ENCODE measurements around the gene HGD. TPM values are rescaled to one million over a fixed set of nuclear protein-coding genes. Genes with fewer than 3 reads are reported as not detected.
A peak's percentile ranks its signal among the peaks of the same experiment; 100 is the strongest.

HGD gene
- polyA plus RNA-seq, 1 donor = 28.7 TPM

DNA sequence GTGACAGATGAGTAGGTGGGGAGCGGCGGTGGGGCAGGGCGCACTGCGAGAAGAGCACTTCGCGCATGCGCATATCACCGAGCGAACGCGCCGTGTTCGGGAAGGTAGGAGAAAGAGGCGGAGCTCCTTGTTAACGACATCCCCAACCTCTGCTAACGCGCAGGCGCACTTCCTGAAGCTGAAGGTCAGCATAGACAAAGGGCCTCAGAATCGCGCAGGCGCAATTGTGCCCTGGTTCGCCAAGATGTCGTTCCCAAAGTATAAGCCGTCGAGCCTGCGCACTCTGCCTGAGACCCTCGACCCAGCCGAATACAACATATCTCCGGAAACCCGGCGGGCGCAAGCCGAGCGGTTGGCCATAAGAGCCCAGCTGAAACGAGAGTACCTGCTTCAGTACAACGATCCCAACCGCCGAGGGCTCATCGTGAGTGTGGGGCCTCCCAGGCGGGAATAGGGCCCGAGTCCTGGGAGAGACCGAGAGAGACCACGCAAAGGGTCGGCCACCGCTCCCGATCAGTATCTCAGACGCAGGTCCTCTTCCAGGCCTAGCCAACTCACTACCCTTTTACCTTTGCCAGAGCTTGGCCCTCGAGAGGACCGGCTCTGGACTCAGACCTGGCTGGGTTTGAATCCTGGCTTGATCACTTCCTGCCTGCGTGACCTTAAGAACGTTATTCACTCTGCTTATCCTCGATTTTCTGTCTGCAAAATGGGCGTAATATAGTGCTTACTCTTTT is 85.8 kb downstream of the HGD start, which contains the start of gene NDUFB4:
Gene NDUFB4 (plus strand): TSS at position 221 of the 737 bp plus-strand sequence. CDS start 24 bp downstream, at position 245.
- Histone ChIP-seq H3K4me1 (ENCODE audit: control insufficient read depth, insufficient read depth, low read length) (peaks cover 6% of the 10 kb centered on the region), H3K27ac (ENCODE audit: low read length) (peak within 1 kb of the TSS; percentile 86), H3K9me3 (ENCODE audit: control insufficient read depth, low read depth, low read length) (no peaks in the 10 kb centered on the region), H3K4me3 (ENCODE audit: low read length) (peak within 1 kb of the TSS; percentile 80), H3K27me3 (ENCODE audit: control insufficient read depth, insufficient read depth, low read length) (no peaks in the 10 kb centered on the region), H3K36me3 (ENCODE audit: control insufficient read depth, insufficient read depth, low read length) (peaks cover 19% of the 10 kb centered on the region)
- DNase-seq = peak; percentile 98 to 99
- no CpG with 5 or more reads among the region's 53 CpGs for WGBS (ENCODE audit: insufficient coverage, low lambda C conversion rate)

- H3K27me3 ChIP-seq (ENCODE audit: control insufficient read depth, insufficient read depth, low read length) = no peaks in the 10 kb centered on the region
- peak overlapping the region; percentile 86 for H3K27ac ChIP-seq (ENCODE audit: low read length)
- no peak for DNase-seq
- peaks cover 6% of the 10 kb centered on the region for H3K4me1 ChIP-seq (ENCODE audit: control insufficient read depth, insufficient read depth, low read length)
- H3K36me3 ChIP-seq (ENCODE audit: control insufficient read depth, insufficient read depth, low read length) = peaks cover 15% of the 10 kb centered on the region
- no peaks in the 10 kb centered on the region for H3K9me3 ChIP-seq (ENCODE audit: control insufficient read depth, low read depth, low read length)
- H3K4me3 ChIP-seq (ENCODE audit: low read length) = peak overlapping the region; percentile 80
- no CpG with 5 or more reads among the region's 4 CpGs for WGBS (ENCODE audit: insufficient coverage, low lambda C conversion rate)
Measured at GRCh38 chr3:120595788-120596115, 86.3 kb downstream of the HGD start.

DNA sequence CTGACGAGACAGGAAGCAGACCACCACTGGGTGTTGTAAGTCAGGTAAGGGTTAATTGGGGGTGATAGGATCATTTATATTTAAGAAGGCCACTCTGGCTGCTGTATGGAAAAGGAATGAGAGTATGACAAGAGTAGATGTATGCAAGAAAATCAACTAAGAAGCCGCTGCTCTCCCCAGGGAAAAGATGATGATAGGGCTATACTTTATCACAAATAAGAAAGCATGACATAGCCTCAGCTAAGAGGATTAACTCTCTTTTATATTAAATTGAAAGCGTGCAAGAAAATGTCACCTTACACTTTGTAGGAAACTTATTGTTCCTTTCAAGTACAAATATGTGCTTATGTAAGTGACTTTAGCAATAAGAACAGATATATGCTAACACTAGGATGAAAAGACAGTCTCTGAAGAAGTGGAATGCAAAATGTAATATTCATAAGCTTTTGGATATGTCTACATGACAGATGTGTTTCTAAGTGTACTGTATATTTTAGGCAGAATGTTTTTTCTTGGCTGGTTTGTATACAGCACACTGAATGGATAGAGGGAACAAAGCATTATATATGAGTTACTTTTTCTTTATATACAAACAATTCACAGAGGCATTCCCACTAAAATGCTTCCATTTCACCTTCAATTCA is 94.6 kb downstream of the HGD start:
- Histone ChIP-seq H3K9me3 (ENCODE audit: control insufficient read depth, low read depth, low read length) (no peaks in the 10 kb centered on the region), H3K4me1 (ENCODE audit: control insufficient read depth, insufficient read depth, low read length) (no peaks in the 10 kb centered on the region), H3K36me3 (ENCODE audit: control insufficient read depth, insufficient read depth, low read length) (no peaks in the 10 kb centered on the region), H3K27me3 (ENCODE audit: control insufficient read depth, insufficient read depth, low read length) (no peaks in the 10 kb centered on the region), H3K4me3 (ENCODE audit: low read length) (no peak overlapping the region), H3K27ac (ENCODE audit: low read length) (no peak overlapping the region)
- 84% methylated on average over 2 of the region's 3 CpGs for WGBS (ENCODE audit: insufficient coverage, low lambda C conversion rate)
- no peak for DNase-seq

Other genes with a start within 250 kb of the HGD start
- 190 TPM for gene FSTL1, start 231.2 kb downstream of the HGD start, polyA plus RNA-seq
- 160 TPM for gene NDUFB4, start 85.9 kb downstream of the HGD start, polyA plus RNA-seq
- gene RABL3, start 60.3 kb upstream of the HGD start, polyA plus RNA-seq = 20.4 TPM
- 10.0 TPM for gene GTF2E1, start 60.5 kb upstream of the HGD start, polyA plus RNA-seq
- 0.84 TPM for gene STXBP5L, start 226.0 kb upstream of the HGD start, polyA plus RNA-seq

Data from large intestine (tissue), 3 donors.